HG03135 (cell line): ENCODE measurements around the gene FBXL20.

ENCODE experiments used
- ATAC-seq: cut with Tn5 transposase; IDR thresholded peaks from one replicate; pipeline ENCODE4 v1.9.1; 2021; ENCODE audit warnings: mild to moderate bottlenecking, moderate library complexity; ENCODE audit not compliant: unreplicated experiment

FBXL20 gene

DNA sequence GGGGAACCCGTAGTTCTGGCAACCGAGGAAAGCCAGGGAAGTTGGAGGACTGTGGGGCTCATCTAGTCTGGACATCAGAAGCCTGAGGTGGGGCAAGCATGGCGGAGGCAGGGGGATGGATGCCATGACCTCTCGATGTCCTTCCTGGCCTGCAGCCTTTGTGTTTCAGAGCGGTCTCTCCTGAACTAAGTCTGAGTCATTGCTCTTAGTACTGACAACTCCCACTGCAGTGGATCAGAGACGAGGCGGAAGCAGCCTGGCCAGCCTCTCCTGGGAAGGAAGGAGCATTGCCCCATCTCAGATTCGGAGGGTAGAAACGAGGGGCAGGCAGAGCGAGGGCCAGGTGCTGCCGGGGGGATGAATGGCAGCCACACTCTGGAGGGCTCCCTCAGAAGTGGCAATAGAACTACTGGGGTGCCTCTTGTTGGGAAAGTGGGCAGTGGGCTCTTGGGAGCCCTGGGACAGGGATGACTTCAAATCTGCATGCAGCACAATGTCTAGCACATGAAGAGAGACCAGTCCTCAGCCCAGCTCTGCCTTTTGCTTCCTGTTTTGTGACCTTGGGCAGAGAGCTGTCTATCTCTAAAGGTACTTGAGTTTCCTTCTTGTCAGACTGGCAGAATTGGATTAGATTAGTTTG, 172.0 kb downstream of the FBXL20 start:
- no peak for ATAC-seq

DNA sequence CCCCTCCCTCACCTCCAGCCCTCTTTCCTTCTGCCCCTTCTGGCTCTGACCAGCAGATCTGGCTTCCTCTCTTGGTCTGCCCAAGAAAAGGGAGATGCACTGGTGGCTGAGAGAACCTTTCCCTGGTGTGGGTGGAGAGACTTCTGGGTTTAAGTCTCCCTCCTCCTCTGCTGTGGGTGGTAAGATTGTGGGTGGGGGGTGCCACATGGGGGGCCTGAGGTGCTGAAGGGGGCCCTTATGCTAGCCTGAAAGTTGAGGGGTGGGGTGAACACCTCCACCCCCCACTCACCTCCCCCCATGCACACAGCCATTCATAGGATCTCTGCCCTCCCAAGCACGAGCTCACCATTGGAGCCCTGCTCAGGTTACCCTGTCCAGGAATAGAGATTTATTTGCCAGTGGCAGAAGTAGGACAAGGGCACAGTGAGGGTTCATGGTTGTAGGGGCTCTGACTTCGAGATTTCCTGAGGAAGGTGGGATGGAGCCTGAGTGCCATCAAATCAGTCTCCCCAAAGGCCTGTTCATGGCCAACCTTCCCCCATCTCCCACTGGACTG, 174.0 kb downstream of the FBXL20 start:
- ATAC-seq, result no peak

DNA sequence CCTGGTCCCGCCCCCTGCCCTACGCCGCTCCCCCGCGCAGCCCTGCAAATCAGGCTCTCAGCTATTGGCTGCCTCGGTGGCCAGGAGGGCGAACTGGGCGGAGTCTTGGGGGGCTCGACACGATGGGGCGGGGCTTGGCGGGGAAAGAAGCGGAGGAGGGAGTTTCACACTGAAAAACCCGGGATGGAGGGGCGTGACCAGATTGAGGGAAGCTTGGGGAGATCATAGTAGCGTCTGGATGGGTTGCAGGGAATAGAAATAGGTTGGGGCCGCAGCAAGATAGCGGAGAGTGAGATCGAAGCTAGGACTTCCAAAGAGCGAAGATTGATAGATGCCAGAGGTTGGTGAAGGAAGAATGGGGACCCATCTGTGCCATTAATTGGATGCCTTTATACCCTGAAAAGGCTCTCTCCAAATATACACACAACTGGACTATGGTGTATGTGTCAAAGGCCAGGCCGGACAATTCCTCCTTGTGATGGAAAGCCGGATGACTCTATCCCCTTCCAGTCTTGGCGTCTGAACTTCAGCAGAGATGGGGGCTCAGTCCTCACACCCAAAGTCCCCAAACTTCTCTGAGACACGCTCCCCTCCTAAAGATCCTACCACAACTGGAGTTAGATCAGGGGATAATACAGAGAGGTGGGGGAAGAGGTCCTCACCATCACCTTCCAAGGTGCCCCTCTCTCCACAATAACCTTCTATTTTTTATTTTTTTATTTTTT, 175.3 kb downstream of the FBXL20 start:
- no peak for ATAC-seq

DNA sequence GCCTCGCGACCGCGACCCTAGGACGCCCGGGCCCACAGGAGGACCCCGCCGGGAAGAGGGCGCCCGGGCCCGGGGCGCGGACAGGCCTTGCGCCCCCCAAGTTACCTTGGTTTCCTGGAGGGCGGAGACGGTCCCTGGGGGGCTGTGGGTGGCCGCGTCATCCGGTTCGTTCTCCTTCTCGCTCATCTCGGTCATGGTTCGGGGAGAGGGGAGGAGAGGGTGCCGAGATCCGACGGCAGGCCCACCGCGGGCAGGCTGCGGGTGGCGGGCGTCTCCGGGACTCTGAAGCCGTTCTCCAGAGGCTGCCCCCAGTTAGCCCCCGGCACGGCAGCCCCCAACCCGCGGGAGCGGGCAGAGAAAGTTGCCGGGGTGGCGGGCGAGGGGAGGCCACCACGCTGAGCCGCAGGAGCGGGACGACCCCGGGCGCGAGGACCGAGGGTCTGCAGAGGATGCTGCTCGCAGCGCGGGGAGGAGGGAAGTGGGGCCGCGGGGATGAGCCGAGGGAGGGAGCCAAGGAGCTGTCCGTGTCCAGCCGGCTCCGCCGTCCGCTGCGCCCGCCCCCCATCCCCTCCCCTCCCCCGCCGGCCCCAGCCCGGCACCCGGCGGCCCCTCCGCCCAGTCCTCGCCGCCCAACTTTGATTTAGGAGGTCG, 176.0 kb downstream of the FBXL20 start, which contains the start of gene STAC2:
Gene STAC2, minus strand, starts transcription at position 638 of the 651 bp plus-strand sequence. Its CDS starts 443 bp downstream, at position 195.
- no peak for ATAC-seq

DNA sequence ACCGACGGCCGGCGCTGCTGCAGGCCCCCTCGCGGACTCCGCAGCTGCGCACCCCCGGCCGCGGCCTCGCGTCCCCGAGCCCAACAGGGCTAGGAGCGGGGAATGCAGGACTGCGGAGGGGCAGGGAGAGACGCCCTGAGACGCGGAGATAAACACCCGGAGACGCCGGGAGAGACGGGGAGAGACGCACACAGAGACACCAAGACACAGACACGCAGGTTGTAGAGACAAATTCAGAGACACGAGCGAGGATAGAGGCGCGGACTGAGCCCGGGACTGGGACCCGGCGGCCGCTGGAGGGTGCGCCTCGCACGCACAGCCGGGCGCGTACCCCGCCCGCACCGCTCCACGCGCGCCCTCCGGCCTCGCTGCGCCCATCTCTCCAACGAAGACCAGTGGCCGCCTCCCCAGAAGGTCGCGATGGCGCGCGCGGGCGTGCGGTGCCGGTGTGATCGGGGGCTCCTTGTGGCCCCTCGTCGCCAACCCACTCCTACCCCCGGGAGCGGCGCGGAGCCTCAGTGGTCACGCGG, 176.6 kb downstream of the FBXL20 start:
- no peak for ATAC-seq

DNA sequence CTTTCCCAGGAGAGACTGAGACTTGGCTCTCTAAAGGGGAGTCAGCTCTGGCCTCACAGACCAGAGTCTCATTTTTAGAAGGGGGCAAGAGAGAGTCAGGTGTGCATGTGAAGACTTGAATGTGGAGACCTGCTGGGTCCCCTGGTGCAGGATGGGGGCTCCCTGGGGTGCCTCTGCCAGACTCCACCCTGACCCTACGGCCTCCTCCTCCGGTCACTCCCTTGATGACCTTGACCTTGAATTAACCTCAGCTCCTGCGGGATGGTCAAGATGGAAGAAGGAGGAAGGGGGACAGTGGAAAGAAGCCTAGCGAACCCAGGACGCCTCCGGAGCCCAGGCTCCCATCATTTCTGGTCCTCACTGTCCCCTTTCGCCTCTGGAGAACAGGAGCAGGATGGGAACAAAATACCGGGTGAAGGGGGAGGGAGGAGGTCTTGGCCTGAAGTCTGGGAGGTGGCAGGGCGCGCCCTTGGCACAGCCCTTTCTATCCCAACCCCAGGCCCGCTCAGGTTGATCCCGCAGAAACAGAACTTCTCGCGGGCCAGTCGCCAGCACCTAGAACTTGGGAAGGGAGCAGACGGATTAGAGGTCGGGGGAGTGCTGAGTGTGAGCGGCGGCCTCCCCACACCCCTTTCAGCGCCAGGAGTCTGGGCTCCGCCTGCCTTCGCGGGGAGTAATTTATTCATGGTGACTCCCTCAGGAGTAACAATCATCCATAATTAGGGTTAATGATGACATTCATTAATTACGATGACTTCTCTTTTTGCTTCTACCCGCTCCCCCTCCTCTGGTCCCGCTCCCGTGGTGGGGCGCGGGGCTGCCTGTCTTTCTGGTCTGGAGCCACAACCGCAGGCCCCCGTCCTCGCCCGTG, 177.3 kb downstream of the FBXL20 start:
- no peak for ATAC-seq

DNA sequence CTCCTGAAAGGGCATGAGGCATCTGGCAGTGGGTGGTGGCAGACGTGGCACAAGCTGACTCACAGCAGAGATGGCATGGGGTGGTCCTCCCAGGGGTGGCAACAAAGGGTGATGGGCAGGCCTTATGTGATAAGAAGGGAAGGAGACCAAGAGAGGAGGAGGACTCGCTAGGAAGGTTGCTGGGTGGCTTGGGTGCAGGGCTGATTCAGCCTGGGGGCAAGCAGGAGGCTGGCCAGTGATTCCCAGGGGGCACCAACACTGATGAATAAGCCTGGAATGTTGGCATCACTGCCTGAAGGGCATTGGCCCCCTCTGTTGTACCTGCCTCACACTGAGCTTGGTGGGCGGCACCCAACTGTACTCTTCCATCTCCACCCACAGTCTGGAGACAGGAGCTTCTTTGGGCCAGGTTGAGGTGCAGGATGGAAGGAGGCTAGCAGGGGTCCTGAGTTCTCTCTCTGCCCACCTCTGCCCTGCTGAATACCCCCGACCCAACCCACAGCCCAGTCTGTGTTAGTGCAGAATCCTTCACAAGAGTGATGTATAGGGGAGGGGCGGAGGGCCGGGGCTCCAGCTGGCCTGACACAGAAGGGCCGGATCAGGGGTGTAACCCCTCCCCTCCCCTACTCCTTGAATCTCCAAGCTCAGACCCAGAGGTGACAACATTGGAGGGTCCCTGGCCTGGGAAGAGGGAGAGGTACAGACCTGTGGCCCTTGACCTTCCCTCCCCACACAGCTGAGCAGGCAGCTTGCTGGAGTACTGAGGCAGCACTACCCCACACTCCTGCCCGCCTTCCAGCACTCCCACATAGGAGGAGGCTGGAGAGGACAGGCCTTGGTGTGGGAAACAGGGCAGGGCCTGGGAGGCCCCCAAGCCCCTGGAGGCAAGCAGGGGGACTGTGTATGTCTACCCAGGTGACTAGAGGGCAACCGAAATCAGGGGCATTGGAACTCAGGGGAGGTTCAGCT, 178.3 kb downstream of the FBXL20 start:
- no peak for ATAC-seq

DNA sequence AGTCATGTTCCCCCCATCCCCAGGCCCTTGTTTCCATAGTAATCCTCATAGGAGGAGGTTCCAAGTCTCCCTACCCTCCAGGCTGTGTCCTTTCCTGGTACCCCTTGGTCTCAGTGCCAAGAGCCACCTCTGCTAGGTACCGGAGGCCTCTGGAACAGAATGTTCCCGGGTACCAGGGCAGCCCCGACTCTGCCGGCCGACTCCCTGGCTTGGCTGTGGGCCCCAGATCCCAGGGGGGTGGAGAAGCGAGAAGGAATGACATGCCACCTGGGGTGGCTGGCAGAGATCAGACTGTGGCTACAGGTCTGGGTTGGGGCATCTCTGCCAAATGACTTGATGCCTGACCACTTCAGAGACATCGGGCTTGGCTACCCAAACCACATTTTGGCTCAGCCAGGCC, 179.3 kb downstream of the FBXL20 start:
- ATAC-seq, result no peak

DNA sequence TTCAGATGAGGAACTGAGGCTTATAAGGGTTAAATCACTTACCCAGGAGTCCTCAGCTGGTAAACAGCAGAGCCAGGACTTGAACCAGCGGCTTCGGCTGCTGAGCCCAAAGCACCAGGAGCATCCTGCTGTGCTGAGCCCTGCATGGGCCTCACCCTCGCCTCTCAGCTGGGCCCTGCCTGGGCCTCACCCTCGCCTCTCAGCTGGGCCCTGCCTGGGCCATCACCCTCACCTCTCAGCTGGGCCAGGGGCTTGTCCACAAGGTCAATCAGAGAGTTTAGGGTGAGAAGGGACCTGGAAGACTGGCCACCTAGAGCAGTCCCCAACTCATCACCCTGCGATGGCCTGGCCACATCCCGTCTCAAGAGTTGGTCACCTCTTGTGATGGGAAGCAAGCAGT, 179.9 kb downstream of the FBXL20 start:
- ATAC-seq, result no peak

DNA sequence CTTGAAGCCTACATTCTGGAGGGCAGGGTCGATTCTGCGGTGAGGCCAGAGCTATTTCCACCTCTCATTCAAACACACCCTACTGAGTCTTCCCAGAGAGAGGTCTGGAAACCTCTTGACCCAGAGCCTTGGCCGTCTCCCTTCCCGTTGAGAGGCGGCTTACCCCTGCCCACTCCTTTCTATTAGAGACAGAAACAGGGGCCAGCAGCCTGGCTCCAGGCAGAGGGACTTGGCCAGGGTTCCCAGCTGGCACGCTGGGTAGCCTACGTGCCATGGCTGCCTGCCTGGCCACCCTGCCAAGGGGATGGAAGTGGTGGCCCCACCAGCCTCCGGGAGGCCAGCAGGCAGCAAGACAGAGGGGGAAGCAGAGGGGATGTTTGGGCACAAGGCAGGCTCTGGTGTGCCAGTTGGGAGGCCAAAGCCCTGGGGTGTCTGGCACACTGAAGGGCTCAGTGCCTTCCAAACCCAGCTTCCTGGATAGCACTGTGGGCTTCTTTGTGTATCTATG, 181.7 kb downstream of the FBXL20 start:
- ATAC-seq, result no peak

DNA sequence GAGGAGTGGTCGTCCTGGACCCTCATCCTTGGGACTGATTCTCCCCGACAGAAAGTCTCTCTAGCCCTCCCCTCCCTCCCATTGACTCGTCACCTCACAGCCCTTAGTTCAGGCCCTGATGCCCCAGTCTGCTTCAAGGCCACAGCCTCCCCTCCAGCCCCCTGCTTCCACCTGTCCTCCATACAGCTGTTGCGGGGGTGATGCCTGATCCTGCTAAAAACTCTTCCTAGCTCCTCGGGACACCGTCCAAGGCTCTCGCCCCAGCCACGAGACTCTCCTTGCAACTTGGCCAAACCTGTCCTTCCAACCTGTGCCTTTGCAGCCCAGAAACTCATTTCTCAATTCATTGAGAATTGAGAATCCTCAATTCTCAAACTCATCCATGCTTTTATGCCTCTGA, 182.5 kb downstream of the FBXL20 start:
- ATAC-seq, result no peak

DNA sequence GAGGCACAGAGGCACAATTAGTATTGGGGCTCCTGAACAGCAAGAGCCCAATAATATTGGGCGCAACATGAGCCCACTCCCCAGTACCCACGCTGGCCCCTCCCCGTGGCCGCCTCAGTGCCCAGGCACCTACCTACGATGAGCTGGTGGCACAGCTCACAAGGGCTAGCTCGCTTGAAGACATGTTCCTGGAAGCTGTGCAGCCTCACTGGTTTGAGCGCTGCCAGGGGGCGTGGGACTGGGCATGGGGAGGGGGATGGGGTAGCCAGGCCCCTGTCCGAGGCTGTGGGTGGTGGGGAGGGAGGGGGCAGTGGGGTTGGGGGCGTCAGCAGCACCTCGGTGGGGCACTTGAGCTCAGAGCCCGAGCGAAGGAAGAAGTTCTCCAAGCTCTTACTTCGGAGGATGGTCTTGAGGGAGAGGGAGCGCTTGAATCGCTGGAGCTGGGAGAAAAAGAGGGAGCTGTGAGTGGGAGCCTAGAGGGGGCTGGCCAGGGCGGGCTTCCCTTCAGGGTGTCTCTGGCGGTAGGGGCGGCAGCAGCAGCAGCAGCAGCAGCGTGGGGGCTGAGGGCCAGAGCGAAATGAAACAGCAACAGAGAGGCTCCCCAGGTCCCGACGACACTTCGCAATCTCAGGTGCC, 183.6 kb downstream of the FBXL20 start:
- no peak for ATAC-seq

DNA sequence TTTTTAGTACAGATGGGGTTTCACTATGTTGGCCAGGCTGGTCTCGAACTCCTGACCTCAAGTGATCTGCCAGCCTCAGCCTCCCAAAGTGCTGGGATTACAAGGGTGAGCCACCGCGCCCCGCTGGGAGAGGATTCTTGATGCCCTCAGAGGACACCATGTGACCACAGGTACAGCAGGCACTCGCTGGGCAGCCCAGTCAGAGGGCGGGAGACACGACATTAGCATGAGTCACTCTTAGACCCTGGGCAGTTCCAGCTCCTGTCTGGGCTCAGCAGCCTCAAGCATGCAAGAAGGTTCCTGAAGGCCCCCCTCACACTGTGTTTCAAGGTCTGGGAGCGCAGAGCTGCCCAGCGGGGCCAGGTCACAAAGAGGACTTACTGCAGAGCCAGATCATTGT, 187.6 kb downstream of the FBXL20 start:
- no peak for ATAC-seq

DNA sequence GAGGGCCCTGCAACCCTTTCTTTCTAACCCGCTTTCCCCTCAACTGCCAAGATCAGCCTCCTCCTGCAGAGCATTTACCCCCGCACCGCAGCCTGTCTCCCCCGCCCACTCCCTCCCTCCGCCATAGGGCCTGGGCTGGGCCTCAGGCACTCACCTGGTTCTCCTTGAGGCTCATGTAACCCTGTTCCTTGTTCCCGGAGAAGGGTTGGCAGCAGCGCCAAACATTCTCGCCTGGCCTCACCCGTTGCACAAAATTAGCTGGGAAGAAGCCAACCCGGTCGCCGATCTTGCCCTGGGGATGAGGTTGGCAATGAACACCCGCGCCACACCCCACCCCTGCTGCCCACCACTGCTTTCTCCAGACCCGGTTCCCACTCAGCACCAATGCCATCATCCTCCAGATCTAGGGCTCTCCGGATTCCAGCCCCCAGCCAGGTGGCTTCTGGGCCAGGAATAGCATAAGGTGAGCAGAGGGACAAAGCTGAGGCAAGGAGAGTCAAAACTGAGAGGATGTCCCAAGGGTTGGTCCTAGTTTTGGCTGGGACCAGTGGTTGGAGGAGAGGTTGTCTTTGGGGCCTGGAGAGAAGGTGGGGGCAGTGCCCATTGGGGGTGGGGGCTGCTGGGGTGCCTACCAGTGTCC, 188.5 kb downstream of the FBXL20 start:
- no peak for ATAC-seq

DNA sequence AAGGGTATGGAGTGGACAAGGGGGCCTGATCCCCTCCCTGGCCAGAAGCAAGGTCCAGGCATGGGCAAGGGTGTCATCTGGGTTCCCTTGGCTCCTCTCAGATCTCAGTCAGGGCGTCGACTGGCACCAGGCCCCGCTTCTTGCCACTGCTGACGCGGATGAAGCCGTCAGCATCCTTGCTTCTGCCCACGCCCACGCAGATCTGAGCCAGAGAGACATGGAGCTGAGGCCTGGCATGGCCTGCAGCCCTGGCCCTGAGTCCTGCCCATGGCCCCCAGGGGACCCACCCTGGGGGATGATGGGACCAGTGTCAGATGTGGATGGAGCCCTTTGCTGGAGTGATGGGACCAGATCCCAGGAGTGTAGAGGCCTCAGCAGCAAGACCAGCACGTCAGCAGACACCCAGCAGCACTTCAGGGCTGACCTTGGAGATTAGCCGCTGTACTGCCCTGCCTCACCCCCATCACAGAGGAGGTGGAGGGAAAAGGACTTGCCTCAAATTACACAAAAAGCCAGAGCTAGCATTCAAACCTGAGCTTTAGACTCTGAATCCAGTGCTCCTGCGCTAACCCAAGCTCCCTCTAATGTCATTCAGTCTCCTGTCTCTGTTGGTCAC, 189.1 kb downstream of the FBXL20 start:
- ATAC-seq, result no peak

DNA sequence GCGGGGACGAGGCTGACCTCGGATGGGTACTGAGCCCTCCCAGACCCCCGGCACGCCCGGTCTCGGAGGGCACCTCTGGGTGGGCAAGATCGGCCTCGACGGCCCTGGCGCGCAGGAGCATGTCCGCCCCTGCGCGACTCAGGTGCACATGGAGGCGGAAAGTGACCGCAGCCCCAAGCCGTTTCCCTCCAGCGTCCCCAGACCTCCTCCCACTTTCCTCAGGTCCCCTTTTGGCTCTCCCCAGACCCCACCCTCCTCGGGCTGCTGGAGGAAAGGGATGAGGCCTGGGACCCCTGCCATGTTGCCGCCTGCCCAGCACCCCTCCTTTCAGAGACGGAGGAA, 191.4 kb downstream of the FBXL20 start:
- ATAC-seq, result no peak

DNA sequence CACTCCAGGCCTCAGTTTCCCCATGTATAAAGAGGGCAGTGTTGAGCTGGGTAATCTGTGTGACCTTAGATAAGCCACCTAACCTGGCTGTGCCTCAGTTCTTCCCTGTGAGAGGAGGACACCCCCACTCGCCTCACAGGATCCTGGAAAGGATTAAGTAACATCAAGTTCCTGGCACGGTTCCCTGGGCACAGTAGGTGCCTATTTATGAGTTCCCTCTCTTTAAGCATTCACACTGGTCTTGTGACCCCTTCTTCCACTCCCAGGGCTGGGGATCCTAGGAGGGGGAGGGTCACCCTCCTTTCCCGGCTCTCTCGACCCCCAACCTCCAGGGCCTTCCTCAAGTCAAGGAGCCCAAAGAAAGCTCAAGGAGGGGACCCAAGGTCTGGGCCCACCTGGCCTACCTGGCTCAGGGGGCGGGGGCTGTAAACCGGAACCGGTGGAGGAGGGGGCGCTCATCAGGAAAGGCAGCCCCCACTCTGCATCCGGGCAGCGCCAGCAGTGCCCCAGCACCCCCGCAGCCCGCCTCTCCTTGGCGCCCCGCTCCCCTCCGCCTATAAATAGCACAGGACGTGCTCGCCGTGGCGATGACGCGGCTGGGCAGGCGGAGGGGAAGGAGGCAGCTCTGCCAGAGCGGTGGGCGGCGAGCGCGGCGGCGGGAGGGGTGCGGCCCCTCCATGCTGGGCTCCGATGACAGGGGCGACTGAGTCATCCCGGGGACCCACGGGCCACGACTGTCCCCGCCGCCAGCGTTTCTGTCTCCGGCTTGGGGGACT, 191.9 kb downstream of the FBXL20 start:
- ATAC-seq, result no peak
